ENCODE data around the gene PAX2.

DNA sequence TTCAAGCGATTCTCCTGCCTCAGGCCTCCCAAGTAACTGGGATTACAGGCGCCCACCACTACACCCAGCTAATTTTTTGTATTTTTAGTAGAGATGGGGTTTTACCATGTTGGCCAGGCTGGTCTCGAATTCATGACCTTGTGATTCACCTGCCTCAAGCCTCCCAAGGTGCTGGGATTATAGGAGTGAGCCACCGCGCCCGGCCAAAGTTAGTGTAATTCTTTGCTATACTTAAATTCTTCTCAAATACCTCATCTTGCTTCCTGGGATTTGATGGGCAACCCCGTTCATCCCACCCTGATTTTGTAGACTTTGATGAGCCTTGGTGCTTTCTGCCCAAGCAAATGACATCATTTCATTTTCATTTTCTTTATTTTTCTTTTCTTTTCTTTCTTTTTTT lies 54.5 kb downstream of the PAX2 start:
- TF ChIP-seq, protein P1, sequence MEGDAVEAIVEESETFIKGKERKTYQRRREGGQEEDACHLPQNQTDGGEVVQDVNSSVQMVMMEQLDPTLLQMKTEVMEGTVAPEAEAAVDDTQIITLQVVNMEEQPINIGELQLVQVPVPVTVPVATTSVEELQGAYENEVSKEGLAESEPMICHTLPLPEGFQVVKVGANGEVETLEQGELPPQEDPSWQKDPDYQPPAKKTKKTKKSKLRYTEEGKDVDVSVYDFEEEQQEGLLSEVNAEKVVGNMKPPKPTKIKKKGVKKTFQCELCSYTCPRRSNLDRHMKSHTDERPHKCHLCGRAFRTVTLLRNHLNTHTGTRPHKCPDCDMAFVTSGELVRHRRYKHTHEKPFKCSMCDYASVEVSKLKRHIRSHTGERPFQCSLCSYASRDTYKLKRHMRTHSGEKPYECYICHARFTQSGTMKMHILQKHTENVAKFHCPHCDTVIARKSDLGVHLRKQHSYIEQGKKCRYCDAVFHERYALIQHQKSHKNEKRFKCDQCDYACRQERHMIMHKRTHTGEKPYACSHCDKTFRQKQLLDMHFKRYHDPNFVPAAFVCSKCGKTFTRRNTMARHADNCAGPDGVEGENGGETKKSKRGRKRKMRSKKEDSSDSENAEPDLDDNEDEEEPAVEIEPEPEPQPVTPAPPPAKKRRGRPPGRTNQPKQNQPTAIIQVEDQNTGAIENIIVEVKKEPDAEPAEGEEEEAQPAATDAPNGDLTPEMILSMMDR (IDR thresholded peaks at IDR 0.05; ENCODE audit: insufficient read depth, low read depth, low read length): no peak
- TF ChIP-seq EZH2 (IDR thresholded peaks at IDR 0.05; ENCODE audit: insufficient read depth, low read length): no peak

Measured in astrocyte (in vitro differentiated cells and primary cell).